ENCODE results near the gene TSPAN4. TPM values are rescaled to one million over a fixed set of nuclear protein-coding genes. Genes with fewer than 3 reads are reported as not detected.

The TSPAN4 gene, protein sequence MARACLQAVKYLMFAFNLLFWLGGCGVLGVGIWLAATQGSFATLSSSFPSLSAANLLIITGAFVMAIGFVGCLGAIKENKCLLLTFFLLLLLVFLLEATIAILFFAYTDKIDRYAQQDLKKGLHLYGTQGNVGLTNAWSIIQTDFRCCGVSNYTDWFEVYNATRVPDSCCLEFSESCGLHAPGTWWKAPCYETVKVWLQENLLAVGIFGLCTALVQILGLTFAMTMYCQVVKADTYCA
- total RNA-seq, result 16.0 TPM

DNA sequence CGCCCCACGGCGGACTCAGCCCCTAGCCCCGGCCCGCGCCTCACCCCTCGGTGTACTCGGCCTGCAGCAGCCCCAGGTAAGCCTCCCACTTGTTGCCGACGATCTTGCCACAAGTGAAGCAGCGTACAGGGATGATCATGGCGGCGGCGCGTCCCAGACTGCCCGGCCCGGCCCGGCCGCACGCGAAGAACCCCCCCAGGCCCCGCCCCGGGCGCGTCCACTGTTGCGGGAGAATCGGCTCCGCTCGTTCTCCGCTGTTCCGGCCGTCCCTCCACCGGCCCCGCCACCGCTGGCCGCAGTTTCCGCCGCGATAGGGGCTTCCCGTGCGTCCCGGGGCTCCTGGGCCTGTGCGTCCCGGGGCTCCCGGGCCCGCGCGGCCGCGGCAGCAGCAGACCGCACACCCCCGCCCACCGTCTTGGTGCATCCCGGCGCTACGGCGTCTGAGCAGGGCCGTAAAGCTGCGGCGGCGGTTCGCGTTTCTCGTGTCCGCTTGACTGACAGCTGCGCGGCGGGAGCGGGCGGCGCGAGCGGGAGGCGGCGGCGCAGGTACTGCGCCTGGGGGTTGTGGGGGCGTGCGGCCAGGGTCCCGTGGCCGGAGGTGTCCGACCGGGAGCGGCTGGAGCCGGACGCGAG lies at the start of gene TSPAN4, which contains the start of gene POLR2L:
TSS of gene TSPAN4 (plus strand) at position 483 of the 633 bp plus-strand sequence. CDS start 7,453 bp downstream, outside the sequence.
TSS of gene POLR2L (minus strand) at position 160 of the 633 bp plus-strand sequence. CDS start at position 139, 21 bp downstream.

DNA sequence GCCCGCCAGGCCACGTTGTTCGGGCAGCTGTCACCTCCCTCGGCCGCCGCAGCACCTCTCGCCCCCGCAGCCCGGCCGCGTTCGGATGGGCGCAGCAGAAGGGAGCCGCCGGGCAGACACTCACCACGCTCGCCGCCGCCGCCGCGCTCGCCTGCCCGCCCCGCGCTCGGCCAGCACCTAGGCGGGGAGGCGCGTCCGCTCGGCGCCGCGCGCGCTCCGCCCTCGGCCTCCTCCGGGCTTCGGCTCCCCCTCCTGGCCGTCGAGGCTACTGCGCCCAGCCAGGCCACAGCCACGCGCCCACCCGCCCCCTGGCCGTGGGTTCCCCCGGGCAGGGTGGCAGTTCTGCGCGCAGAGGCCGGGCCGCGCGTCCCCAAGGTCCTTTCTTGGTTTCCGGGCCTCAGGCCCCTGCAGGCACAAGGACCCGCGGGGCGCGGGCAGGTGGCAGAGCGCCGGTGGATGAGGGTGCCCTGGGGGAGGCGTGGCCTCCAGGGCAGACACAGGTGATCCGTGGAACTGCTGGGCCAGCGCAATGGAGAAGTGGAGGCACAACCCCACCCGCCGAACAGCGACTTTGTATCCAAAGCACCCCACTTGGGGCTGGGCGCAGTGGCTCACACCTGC lies 44.4 kb upstream of the TSPAN4 start, which contains the start of gene SLC25A22:
TSS of gene SLC25A22 (minus strand) at position 189 of the 621 bp plus-strand sequence. CDS start 3,275 bp downstream, outside the sequence.

DNA sequence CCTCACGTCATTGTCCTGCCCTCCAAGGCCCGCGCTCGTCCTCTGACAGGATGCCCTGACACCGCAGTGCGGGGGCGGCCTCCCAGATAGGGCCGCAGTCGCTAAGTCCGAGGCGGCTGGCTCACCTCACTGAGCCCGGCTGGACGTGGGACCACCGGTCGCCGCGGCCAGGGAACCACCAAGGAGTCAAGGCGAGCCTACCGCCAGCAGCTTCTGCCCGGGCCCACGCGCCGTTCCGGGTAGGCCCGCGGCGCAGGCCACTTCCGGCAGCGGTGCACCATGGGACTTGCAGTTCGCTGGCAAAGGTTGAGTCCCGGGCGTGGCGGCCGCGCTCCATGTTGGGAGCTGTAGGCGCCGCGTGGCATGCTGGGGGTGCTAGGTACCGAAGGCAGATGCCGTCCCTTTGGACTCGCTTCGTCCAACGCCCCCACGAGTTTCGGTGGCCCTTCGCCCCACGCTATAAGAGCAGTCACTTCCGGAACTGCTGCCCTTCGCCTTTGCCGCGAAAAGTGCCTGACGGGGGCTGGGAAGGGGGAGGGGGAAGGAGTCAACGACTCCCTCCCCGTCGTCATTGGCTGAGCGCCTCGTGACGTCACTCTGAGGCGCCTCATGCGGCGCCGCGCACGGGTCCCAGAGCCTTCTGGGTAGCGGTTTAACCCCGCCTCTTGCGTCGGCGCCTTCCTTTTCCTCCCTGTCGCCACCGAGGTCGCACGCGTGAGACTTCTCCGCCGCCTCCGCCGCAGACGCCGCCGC lies 33.2 kb upstream of the TSPAN4 start, which contains the start of gene RPLP2:
TSS of gene RPLP2 (plus strand) at position 681 of the 753 bp plus-strand sequence. CDS start 268 bp downstream, outside the sequence.

DNA sequence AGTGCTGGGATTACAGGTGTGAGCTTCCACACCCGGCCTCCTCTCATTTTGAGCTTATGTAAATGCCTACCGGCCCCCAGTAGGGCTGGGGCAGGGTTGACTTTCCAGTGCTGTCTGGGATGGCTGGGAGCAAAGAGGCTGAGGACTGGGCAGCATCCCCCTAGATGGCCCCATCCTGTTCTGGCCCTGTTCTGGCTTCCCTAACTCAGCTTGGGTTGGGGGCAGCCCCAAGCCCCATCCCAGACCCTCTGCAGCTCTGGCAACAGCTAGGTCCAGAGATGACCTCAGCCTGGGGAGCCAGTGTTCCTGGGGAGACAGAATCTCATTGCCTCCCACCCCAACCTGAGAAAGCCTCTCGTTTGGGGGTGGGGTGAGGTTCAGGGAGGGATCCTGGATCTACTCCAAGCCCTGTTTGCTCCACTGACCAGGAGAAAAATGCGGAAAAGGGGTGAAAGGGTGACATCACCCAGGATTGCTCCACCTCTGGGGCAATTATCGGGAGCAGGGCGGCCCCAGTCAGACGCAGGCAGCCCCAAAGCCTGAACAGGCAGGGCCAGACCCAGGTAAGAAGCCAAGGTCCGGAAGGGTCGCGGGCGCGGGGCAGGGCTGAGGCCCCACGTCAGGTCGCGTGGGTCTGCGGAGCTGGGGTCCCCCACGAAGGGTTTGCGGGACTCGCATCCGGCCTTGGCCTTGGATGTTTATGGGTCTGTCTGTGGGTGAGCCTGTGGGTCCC lies 24.1 kb upstream of the TSPAN4 start, which contains the start of gene PNPLA2:
TSS of gene PNPLA2 (plus strand) at position 519 of the 733 bp plus-strand sequence. CDS start 805 bp downstream, outside the sequence.

DNA sequence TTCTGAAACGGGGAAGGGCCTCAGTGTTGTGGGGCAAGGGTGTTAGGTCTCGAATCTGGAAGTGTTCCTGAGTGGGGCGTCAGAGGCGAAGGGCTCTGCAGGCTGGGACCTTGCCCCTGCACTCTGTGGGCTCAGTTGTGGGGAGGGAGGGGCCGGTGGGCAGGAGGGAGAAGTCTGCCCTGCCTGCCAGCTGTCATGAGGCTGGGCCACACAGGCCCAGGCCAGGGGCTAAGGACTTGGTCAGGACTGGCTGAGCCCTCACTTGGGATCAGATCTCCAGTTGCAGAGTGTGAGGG lies 14.8 kb upstream of the TSPAN4 start, which contains the start of gene CRACR2B:
TSS of gene CRACR2B (plus strand) at position 23 of the 296 bp plus-strand sequence. CDS start 689 bp downstream, outside the sequence.

DNA sequence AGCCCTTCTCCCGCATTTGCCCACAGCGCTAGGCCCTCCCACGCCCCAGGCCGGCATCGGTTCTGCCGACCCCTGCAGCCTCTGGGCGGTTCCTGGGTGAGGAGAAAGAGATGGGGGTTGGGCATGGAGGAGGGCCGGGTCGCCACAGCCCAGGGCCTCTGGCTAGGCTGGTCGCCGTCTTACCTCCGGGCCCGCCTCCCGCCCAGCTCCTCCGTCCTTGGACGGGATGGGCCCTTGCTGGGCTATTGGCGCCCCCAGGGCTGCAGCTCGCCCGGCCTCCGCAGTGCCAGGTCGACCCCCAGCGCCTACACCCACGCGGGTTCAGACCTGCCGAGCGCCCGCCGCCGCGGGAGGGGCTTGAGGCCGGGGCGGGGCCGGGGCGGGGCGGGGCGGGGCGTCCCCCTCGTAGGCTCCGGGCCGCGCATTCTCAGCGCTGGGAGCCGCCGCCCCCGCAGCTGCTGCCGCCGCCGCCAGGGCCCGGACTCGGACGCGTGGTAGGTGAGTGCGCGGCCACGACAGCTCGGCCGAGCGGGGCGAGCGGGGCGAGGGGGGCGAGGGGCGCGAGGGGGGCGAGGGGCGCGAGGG lies 10.0 kb upstream of the TSPAN4 start, which contains the start of gene CD151:
TSS of gene CD151 (plus strand) at position 424 of the 585 bp plus-strand sequence. CDS start 3,118 bp downstream, outside the sequence.

DNA sequence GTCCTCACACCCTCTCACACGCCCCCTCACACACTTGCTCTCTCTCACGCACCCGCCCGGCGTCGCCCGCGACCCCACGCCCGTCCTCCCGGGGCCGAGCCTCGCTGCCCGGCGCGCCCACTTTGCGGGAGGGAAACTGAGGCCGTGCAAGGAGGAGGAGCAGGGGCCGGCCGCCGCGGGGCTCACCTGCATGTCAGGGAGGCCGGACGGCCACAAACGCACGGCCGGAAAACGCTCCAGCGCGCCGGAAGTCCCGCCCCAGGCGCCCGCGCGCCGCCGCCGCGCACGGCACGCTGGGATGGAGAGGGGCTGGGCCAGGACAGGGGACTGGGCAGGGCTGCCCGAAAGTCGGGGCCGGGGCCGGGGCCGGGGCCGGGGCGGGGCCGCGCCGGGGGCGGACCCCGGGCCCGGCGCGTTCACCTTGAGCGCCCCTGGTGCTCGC lies 68.0 kb downstream of the TSPAN4 start, which contains the start of gene CHID1:
TSS of gene CHID1 (minus strand) at position 222 of the 442 bp plus-strand sequence. CDS start 5,994 bp downstream, outside the sequence.

Small RNA genes within 50 kb of the gene (small RNA-seq; reads per million reads assigned to genes)
- gene SNORA52 (ENCODE audit: low replicate concordance), result not detected

Other genes starting within 250 kb of the TSPAN4 start
- 4.1 TPM for gene IRF7, start 226.9 kb upstream of the TSPAN4 start, total RNA-seq
- not detected for gene CDHR5, start 217.9 kb upstream of the TSPAN4 start, total RNA-seq
- gene SCT, start 215.7 kb upstream of the TSPAN4 start, total RNA-seq, result not detected
- gene DRD4, start 205.6 kb upstream of the TSPAN4 start, total RNA-seq, result 0.31 TPM
- 80.8 TPM for gene DEAF1, start 147.6 kb upstream of the TSPAN4 start, total RNA-seq
- gene TMEM80, start 147.0 kb upstream of the TSPAN4 start, total RNA-seq, result 14.7 TPM
- gene EPS8L2, start 136.6 kb upstream of the TSPAN4 start, total RNA-seq, result not detected
- 70.1 TPM for gene TALDO1, start 95.4 kb upstream of the TSPAN4 start, total RNA-seq
- 37.6 TPM for gene GATD1, start 65.4 kb upstream of the TSPAN4 start, total RNA-seq
- gene CEND1, start 52.8 kb upstream of the TSPAN4 start, total RNA-seq, result 11.3 TPM
- 28.8 TPM for gene SLC25A22, start 44.6 kb upstream of the TSPAN4 start, total RNA-seq
- 10.0 TPM for gene PIDD1, start 37.6 kb upstream of the TSPAN4 start, total RNA-seq
- 376 TPM for gene RPLP2, start 32.9 kb upstream of the TSPAN4 start, total RNA-seq
- gene PNPLA2, start 23.9 kb upstream of the TSPAN4 start, total RNA-seq, result 9.1 TPM
- gene CRACR2B, start 14.9 kb upstream of the TSPAN4 start, total RNA-seq, result 0.63 TPM
- gene CD151, start 9.9 kb upstream of the TSPAN4 start, total RNA-seq, result 51.3 TPM
- 13.5 TPM for gene POLR2L, start 323 bp upstream of the TSPAN4 start, total RNA-seq
- gene CHID1, start 68.0 kb downstream of the TSPAN4 start, total RNA-seq, result 28.8 TPM
- gene AP2A2, start 83.0 kb downstream of the TSPAN4 start, total RNA-seq, result 82.0 TPM
- not detected for gene MUC6, start 193.9 kb downstream of the TSPAN4 start, total RNA-seq
- gene MUC2, start 232.0 kb downstream of the TSPAN4 start, total RNA-seq, result not detected

Measured in parietal lobe (tissue), 2 donors.